ENCODE data around the gene STMN1.

- TF ChIP-seq EZH2phosphoT487 (IDR thresholded peaks at IDR 0.05; ENCODE audit: borderline replicate concordance) (no peak), CTCF (conservative IDR thresholded peaks at IDR 0.05; ENCODE audit: low read length) (no peak)
Observed at GRCh38 chr1:25954282-25954938, 48.2 kb upstream of the STMN1 start.

All from Loucy (cell line).